K562 (cell line): ENCODE results near the gene SELENOW. TPM values are rescaled to one million over a fixed set of nuclear protein-coding genes. Genes with fewer than 3 reads are reported as not detected.

Source experiments
- ATAC-seq: fragments of 200-7000 bp; cut with Tn5 transposase; 3 replicates; pipeline ENCODE4 v1.9.1; 2020; ENCODE audit warnings: moderate library complexity
- BruUV-seq: library from RNA; stranded (reverse); fragments of 400-500 nt; replicated peaks from 2 replicates; lab custom pipeline; 2021; lab: Mats Ljungman, UMichigan
- CTCF ChIA-PET: fragments of 300-600 bp; formaldehyde crosslinking; extraction: SDS; loops from one replicate; lab custom pipeline; 2021; ENCODE audit warnings: low intra/inter-chr PET ratio; lab: Yijun Ruan, JAX
- POLR2A ChIA-PET: fragments of 300-600, 350-650 bp; sonication (Branson Sonifier 250); formaldehyde crosslinking; extraction: SDS; loops from one replicate; lab custom pipeline; 2021; ENCODE audit warnings: antibody characterized with exemption, inconsistent platforms; lab: Yijun Ruan, JAX
- DNase-seq, 4 experiments: peaks; one replicate each; pipeline versions ENCODE4 v3.0.0 to v3.0.0-alpha.2; 2011 to 2018; ENCODE audit warnings: low spot score in 3 of 4, mixed read lengths in 3 of 4; ENCODE audit errors: extremely low read depth in 1 of 4
- FAIRE-seq: peaks from 2 replicates; lab custom pipeline; 2011; peaks lifted over from hg19 to GRCh38; lab: Jason Lieb, UNC
- H2AFZ ChIP-seq: 2 replicates; pipeline ENCODE4 v1.6.0; 2011; ENCODE audit warnings: low read depth, low read length, control low read depth, inconsistent platforms
- H3K27ac ChIP-seq: fragments of 200-600 bp; 3 replicates; pipeline ENCODE4 v1.8.0; 2011; ENCODE audit warnings: low read depth, mild to moderate bottlenecking, control low read depth, inconsistent platforms, low read length, moderate library complexity, mixed read lengths; ENCODE audit errors: extremely low read depth
- H3K27me3 ChIP-seq, 2 experiments: fragments of 300-600 bp in 1 of 2; 2 replicates in 1 of 2; 3 replicates in 1 of 2; pipeline versions ENCODE4 v1.6.0 to v1.8.0; 2011; ENCODE audit warnings: inconsistent platforms in 2 of 2, low read length in 2 of 2, mild to moderate bottlenecking in 1 of 2, mixed read lengths in 1 of 2, moderate library complexity in 1 of 2; ENCODE audit not compliant: control insufficient read depth in 2 of 2, insufficient read depth in 2 of 2
- H3K36me3 ChIP-seq: fragments of 300-600 bp; 3 replicates; pipeline ENCODE4 v1.8.0; 2011; ENCODE audit warnings: mild to moderate bottlenecking, low read length, inconsistent platforms; ENCODE audit not compliant: control insufficient read depth, insufficient read depth
- H3K4me1 ChIP-seq, 2 experiments: fragments of 200-600 bp in 1 of 2; replicated peaks in 1 of 2; 2 replicates in 1 of 2; 3 replicates in 1 of 2; pipeline versions ENCODE4 v1.5.1 to v1.8.0; 2011; ENCODE audit warnings: inconsistent platforms in 2 of 2, low read length in 2 of 2, mild to moderate bottlenecking in 1 of 2, mixed read lengths in 1 of 2, moderate library complexity in 1 of 2; ENCODE audit not compliant: control insufficient read depth in 2 of 2, insufficient read depth in 2 of 2
- H3K4me2 ChIP-seq: 2 replicates; pipeline ENCODE4 v1.6.1; 2011; ENCODE audit warnings: low read length, control low read depth, inconsistent platforms, mixed read lengths; ENCODE audit not compliant: insufficient read depth
- H3K4me3 ChIP-seq: fragments of 200-600 bp; sonication (generic), shearing (Covaris generic); 2 replicates; pipeline ENCODE4 v1.5.1; 2016; ENCODE audit warnings: control low read depth, inconsistent platforms
- H3K79me2 ChIP-seq: fragments of 200-600 bp; 3 replicates; pipeline ENCODE4 v1.8.0; 2011; ENCODE audit warnings: low read length, inconsistent platforms; ENCODE audit not compliant: control insufficient read depth, insufficient read depth
- H3K9ac ChIP-seq, 2 experiments: 2 replicates each; pipeline versions ENCODE4 v1.6.0 to v1.6.1; 2011; ENCODE audit warnings: low read depth in 2 of 2, low read length in 2 of 2, control low read depth in 1 of 2, inconsistent platforms in 1 of 2, mild to moderate bottlenecking in 1 of 2, mixed read lengths in 1 of 2; ENCODE audit not compliant: insufficient read depth in 1 of 2
- H3K9me1 ChIP-seq: one replicate; pipeline ENCODE4 v1.6.0; 2011; ENCODE audit warnings: inconsistent platforms, mild to moderate bottlenecking, low read length, moderate library complexity; ENCODE audit not compliant: control insufficient read depth, insufficient read depth
- H3K9me3 ChIP-seq: replicated peaks from 2 replicates; pipeline ENCODE4 v1.5.1; 2011; ENCODE audit warnings: low read depth, low read length, inconsistent platforms; ENCODE audit not compliant: control insufficient read depth, insufficient read depth
- H4K20me1 ChIP-seq: replicated peaks from 2 replicates; pipeline ENCODE4 v1.6.1; 2011; ENCODE audit warnings: low read length, inconsistent platforms, mixed read lengths; ENCODE audit not compliant: control insufficient read depth, insufficient read depth
- ADNP ChIP-seq: fragments of 200-800 bp; sonication (Bioruptor generic); IDR thresholded peaks from 2 replicates; pipeline ENCODE4 v1.6.1; 2016; ENCODE audit warnings: missing genetic modification characterization, missing compliant biosample characterization
- CHCHD3 ChIP-seq: fragments of 250-450 bp; sonication (Bioruptor Pico); IDR thresholded peaks from 2 replicates; pipeline ENCODE4 v2.1.2; 2022; ENCODE audit warnings: mild to moderate bottlenecking
- EGR1 ChIP-seq: fragments of 450-650 bp; conservative IDR thresholded peaks from 2 replicates; pipeline ENCODE4 v1.6.1; 2017; ENCODE audit warnings: mild to moderate bottlenecking
- RUNX1 ChIP-seq: sonication (generic); IDR thresholded peaks from 2 replicates; pipeline ENCODE4 v1.6.1; 2016; ENCODE audit warnings: antibody characterized with exemption, low read depth
- TFAP4 ChIP-seq: sonication (generic); formaldehyde crosslinking; IDR thresholded peaks from 2 replicates; pipeline ENCODE4 v1.8.0; 2022; ENCODE audit warnings: missing genetic modification reagents, mild to moderate bottlenecking, moderate library complexity, borderline replicate concordance
- ZKSCAN1 ChIP-seq: fragments of 150-350 bp; IDR thresholded peaks from 2 replicates; pipeline ENCODE4 v1.6.1; 2016; ENCODE audit warnings: low read depth, low read length
- ZNF24 ChIP-seq: fragments of 450-650 bp; IDR thresholded peaks from 2 replicates; pipeline ENCODE4 v1.6.1; 2016
- WGBS: fragments of 100-300 bp; shearing (Covaris generic); methylation state at CpG from one replicate; pipeline ENCODE4 v1.1.6; 2016; ENCODE audit warnings: low coverage, mixed read lengths; ENCODE audit not compliant: insufficient coverage; ENCODE audit errors: missing lambda C conversion rate; 5-methylcytosine and 5-hydroxymethylcytosine counted together
- in situ Hi-C: fragments of 300-500 bp; cut with MboI; formaldehyde crosslinking; loops from 4 replicates; pipeline ENCODE4 v1.15.0; 2018; ENCODE audit warnings: inconsistent platforms, mixed read lengths
- intact Hi-C: fragments of 100-400 bp; cut with micrococcal nuclease; formaldehyde crosslinking; loops from 2 replicates; pipeline ENCODE4 v1.14.2; 2022
- polyA plus RNA-seq, 8 experiments: library from polyadenylated mRNA; depleted of rRNA in 4 of 8; stranded (reverse) in 5 of 8; unstranded in 3 of 8; fragments of >200 nt; fragmentation: Nextera tagmentation in 2 of 8; fragmentation: Illumina TruSeq in 1 of 8; extraction: Ambion mirVana in 2 of 8; extraction: Trizol in 1 of 8; gene quantifications; 2 replicates each; pipeline versions ENCODE4 v1.2.1 to v1.2.3, GENCODE V29; 2011 to 2014; ENCODE audit warnings: inconsistent platforms in 1 of 8, missing spikeins in 1 of 8
- total RNA-seq, 7 experiments: library from RNA; depleted of rRNA in 6 of 7; stranded (reverse); fragments of >200 nt in 6 of 7; fragmentation: Illumina TruSeq in 2 of 7; extraction: Trizol in 2 of 7; gene quantifications; 2 replicates each; pipeline versions ENCODE4 v1.2.1 to v1.2.3, GENCODE V29; 2011 to 2021; ENCODE audit warnings: low replicate concordance in 1 of 7
- TF ChIP-seq, protein P1 (sequence below): fragments of 450-650 bp; IDR thresholded peaks from 2 replicates; pipeline ENCODE4 v1.6.1; 2017; ENCODE audit warnings: antibody characterized with exemption, mild to moderate bottlenecking

SELENOW gene
- total and polyA plus RNA-seq, 9 of the 15 experiments (the other 6 are each of a cell fraction or from before 2014, with no cell fraction given): 91.9 to 279 (median 156) TPM

DNA sequence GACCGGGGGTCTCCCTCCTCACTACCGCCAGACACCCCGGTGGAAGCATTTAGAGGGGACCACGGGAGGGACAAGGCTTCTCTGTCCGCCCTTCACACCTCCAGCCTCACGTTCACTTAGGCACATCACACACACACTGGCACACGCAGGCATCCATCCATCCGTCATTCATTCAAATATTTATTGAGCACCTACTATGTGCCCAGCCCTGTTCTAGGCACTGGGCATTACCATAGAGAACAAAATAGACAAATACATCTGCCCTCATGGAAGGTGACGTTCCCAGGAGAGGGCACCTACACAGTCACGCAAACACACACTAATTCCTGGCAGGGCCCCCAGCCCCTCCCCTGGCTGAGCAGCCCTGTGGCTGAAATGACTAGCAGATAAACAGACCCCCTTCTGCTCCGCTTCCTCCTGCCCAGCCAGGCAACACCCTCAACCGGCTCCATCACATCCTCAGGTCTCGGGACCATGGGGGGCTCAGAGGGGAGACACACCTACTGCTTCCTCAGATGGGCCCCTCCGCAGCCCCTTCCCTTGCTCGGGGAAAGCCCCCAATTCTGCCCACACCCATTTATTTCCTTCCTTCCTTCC lies 36.9 kb upstream of the SELENOW start:
- ATAC-seq: no peak
- Histone ChIP-seq H3K9me3 (no peaks in the 10 kb centered on the region), H2AFZ (no peak overlapping the region), H3K36me3 (peaks cover 24% of the 10 kb centered on the region; the same call in 2 of the 3 replicates), H3K9me1 (no peaks in the 10 kb centered on the region), H3K9ac (no peak overlapping the region), H3K79me2 (peaks cover 17% of the 10 kb centered on the region), H3K4me3 (no peak overlapping the region), H3K4me2 (no peak overlapping the region), H3K4me1 (peaks cover 24 to 31% of the 10 kb centered on the region in 2 experiments), H3K27me3 (no peaks in the 10 kb centered on the region), H3K27ac (no peak overlapping the region), H4K20me1 (no peaks in the 10 kb centered on the region)
- ChIA-PET CTCF (no interaction called here), POLR2A (interaction anchor here (0.6 to 0.9 kb wide), 3 partner anchors 17 to 1639 kb away, joined by 3 read pairs; no protein-coding TSS in a partner anchor)
- in situ Hi-C loops: no loop called here
- DNase-seq: no peak
- no peak for FAIRE-seq
- WGBS: 87% methylated on average over 10 of the region's 15 CpGs
- intact Hi-C loops: no loop called here
- TF ChIP-seq ZNF24: peak; percentile 77; the same call in 1 of the 2 replicates
- no peak for TF ChIP-seq RUNX1
- peak; percentile 49; the same call in 1 of the 2 replicates for TF ChIP-seq ADNP
- TF ChIP-seq ZKSCAN1: peak; percentile 97
- no TSS peak for BruUV-seq

DNA sequence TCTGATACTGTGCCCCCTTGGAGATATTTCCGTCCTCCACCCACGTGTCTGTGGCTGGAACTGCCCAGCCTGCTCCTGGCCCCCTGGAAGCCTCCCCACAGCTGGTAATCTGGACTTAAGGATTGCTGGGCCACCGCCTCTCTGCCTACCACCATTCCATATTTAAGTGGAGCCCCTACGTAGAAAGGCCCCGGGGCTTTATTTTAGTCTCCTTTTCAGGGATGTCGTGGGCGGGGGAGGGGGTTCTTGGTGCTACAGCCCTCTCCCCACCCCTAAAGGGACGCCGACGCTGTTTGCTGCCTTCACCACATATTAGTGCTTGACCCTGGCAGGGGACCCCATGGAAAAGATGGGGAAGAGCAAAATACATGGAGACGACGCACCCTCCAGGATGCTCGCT lies 35.9 kb upstream of the SELENOW start:
- ATAC-seq (no peak), FAIRE-seq (no peak), DNase-seq (peak in 1 of 4 experiments; percentile 42)
- H3K4me1 ChIP-seq: peaks cover 29 to 38% of the 10 kb centered on the region in 2 experiments
- H3K27me3 ChIP-seq: no peaks in the 10 kb centered on the region
- no peaks in the 10 kb centered on the region for H3K9me3 ChIP-seq
- H4K20me1 ChIP-seq: 0 out of 2 replicates have a peak, but pooled peaks cover 4% of the 10 kb centered on the region
- peak overlapping the region; percentile 82 to 94 for H3K9ac ChIP-seq
- H3K4me2 ChIP-seq: peak overlapping the region; percentile 94
- ChIA-PET POLR2A (interaction anchor here (0.6 kb wide), 3 partner anchors 10 to 27 kb away, joined by 3 to 4 read pairs (median 3); no protein-coding TSS in a partner anchor), CTCF (interaction anchor here (1.1 to 2.7 kb wide), 4 partner anchors 30 to 306 kb away, joined by 3 to 37 read pairs (median 8); partner anchors contain the start of gene EHD2)
- peak overlapping the region; percentile 93 for H3K27ac ChIP-seq
- WGBS: 57% methylated on average over 7 of the region's 13 CpGs
- no TSS peak for BruUV-seq
- TF ChIP-seq EGR1 (peak; percentile 47; the same call in 1 of the 2 replicates), CHCHD3 (CRISPR knock-in tag) (no peak), TFAP4 (CRISPR knock-in tag) (0 out of 2 replicates have a peak, but pooled peaks have one; percentile 3)
- TF ChIP-seq, protein P1, sequence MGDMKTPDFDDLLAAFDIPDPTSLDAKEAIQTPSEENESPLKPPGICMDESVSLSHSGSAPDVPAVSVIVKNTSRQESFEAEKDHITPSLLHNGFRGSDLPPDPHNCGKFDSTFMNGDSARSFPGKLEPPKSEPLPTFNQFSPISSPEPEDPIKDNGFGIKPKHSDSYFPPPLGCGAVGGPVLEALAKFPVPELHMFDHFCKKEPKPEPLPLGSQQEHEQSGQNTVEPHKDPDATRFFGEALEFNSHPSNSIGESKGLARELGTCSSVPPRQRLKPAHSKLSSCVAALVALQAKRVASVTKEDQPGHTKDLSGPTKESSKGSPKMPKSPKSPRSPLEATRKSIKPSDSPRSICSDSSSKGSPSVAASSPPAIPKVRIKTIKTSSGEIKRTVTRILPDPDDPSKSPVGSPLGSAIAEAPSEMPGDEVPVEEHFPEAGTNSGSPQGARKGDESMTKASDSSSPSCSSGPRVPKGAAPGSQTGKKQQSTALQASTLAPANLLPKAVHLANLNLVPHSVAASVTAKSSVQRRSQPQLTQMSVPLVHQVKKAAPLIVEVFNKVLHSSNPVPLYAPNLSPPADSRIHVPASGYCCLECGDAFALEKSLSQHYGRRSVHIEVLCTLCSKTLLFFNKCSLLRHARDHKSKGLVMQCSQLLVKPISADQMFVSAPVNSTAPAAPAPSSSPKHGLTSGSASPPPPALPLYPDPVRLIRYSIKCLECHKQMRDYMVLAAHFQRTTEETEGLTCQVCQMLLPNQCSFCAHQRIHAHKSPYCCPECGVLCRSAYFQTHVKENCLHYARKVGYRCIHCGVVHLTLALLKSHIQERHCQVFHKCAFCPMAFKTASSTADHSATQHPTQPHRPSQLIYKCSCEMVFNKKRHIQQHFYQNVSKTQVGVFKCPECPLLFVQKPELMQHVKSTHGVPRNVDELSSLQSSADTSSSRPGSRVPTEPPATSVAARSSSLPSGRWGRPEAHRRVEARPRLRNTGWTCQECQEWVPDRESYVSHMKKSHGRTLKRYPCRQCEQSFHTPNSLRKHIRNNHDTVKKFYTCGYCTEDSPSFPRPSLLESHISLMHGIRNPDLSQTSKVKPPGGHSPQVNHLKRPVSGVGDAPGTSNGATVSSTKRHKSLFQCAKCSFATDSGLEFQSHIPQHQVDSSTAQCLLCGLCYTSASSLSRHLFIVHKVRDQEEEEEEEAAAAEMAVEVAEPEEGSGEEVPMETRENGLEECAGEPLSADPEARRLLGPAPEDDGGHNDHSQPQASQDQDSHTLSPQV: peak; percentile 6; the same call in 1 of the 2 replicates
- in situ Hi-C loops: no loop called here
- peaks cover 32% of the 10 kb centered on the region for H3K36me3 ChIP-seq
- H3K79me2 ChIP-seq: peaks cover 26% of the 10 kb centered on the region
- intact Hi-C loops: loop anchor here (1.0 kb wide), 1 partner anchor 29 kb away; the partner anchor contains the start of gene EHD2
- H3K9me1 ChIP-seq: no peaks in the 10 kb centered on the region
- peak overlapping the region; percentile 45; the same call in 1 of the 2 replicates for H3K4me3 ChIP-seq
- H2AFZ ChIP-seq: peak overlapping the region; percentile 99
